GM04503 (cell line): ENCODE measurements around the gene FTCD.
"Not testable (repeated sequence)": the region's sequence is repeated elsewhere in the genome, so short reads cannot be mapped to it uniquely, and the experiment has no call there.

ENCODE experiments used
- DNase-seq: peaks from one replicate; pipeline ENCODE4 v3.0.0-alpha.2; 2012; ENCODE audit warnings: low read depth

Gene FTCD

GRCh38 chr21:46188226-46189212, 33.1 kb upstream of the FTCD start:
- DNase-seq, result peak; percentile 26

GRCh38 chr21:46187814-46188213, 32.4 kb upstream of the FTCD start:
- no peak for DNase-seq

- DNase-seq, result no peak
These were observed 31.9 kb upstream of the FTCD start for GRCh38 chr21:46187261-46187660.

- DNase-seq, result no peak
These were observed 30.3 kb upstream of the FTCD start for GRCh38 chr21:46185716-46186115.

GRCh38 chr21:46184625-46185555, 29.5 kb upstream of the FTCD start:
- DNase-seq, result peak; percentile 56

GRCh38 chr21:46183910-46184624, 28.7 kb upstream of the FTCD start, which contains the start of gene SPATC1L:
SPATC1L (minus strand) TSS chr21:46184459; CDS start chr21:46182816, 1,643 bp downstream.
- DNase-seq, result no peak

- not testable (repeated sequence) for DNase-seq
These were observed 28.0 kb upstream of the FTCD start for GRCh38 chr21:46183337-46183909.

GRCh38 chr21:46182548-46183336, 27.4 kb upstream of the FTCD start:
- no peak for DNase-seq

- no peak for DNase-seq
These were observed 26.7 kb upstream of the FTCD start for GRCh38 chr21:46181953-46182547.

GRCh38 chr21:46181436-46181835, 26.1 kb upstream of the FTCD start:
- DNase-seq, result no peak

GRCh38 chr21:46180778-46181391, 25.5 kb upstream of the FTCD start:
- DNase-seq, result no peak

- no peak for DNase-seq
These were observed 24.8 kb upstream of the FTCD start for GRCh38 chr21:46180079-46180722.

- no peak for DNase-seq
These were observed 24.3 kb upstream of the FTCD start for GRCh38 chr21:46179708-46180078.

- no peak for DNase-seq
These were observed 23.6 kb upstream of the FTCD start for GRCh38 chr21:46178961-46179360.

- DNase-seq, result not testable (repeated sequence)
These were observed 21.2 kb upstream of the FTCD start for GRCh38 chr21:46176443-46177129.

GRCh38 chr21:46173573-46173972, 18.2 kb upstream of the FTCD start:
- DNase-seq, result no peak

GRCh38 chr21:46172863-46173528, 17.6 kb upstream of the FTCD start:
- no peak for DNase-seq
